ENCODE results near the gene HS3ST6. TPM values are rescaled to one million over a fixed set of nuclear protein-coding genes. Genes with fewer than 3 reads are reported as not detected.

HS3ST6 gene
- polyA plus RNA-seq, 1 experiment = not detected

GRCh38 chr16:1874854-1875253, 43.4 kb downstream of the HS3ST6 start:
- ChIA-PET POLR2A (no interaction called here), CTCF (interaction anchor here (2.1 kb wide), 1 partner anchor 54 kb away, joined by 11 read pairs; no protein-coding TSS in a partner anchor)
- H3K27me3 ChIP-seq (ENCODE audit: control insufficient read depth, insufficient read depth, low read length) = peaks cover 4% of the 10 kb centered on the region
- no peak overlapping the region for H3K4me3 ChIP-seq (ENCODE audit: low read depth, low read length)
- DNase-seq (ENCODE audit: low read depth) = no peak
- no peak for TF ChIP-seq CTCF (IDR thresholded peaks at IDR 0.05; ENCODE audit: insufficient read depth, low read depth, low read length)
- H3K36me3 ChIP-seq (ENCODE audit: control insufficient read depth, insufficient read depth, low read length) = no peaks in the 10 kb centered on the region

- CTCF ChIA-PET = interaction anchor here (3.4 kb wide), 1 partner anchor 57 kb away, joined by 17 read pairs; no protein-coding TSS in a partner anchor
- no peaks in the 10 kb centered on the region for H3K36me3 ChIP-seq (ENCODE audit: control insufficient read depth, insufficient read depth, low read length)
- TF ChIP-seq CTCF (IDR thresholded peaks at IDR 0.05; ENCODE audit: insufficient read depth, low read depth, low read length) = no peak
- H3K27me3 ChIP-seq (ENCODE audit: control insufficient read depth, insufficient read depth, low read length) = peaks cover 2% of the 10 kb centered on the region; the same call in 1 of the 2 replicates
- DNase-seq (ENCODE audit: low read depth) = no peak
- peak within 1 kb of the TSS; percentile 18 for H3K4me3 ChIP-seq (ENCODE audit: low read depth, low read length)
- POLR2A ChIA-PET = no interaction called here
Observed at GRCh38 chr16:1871974-1872635, 46.1 kb downstream of the HS3ST6 start, which contains the start of gene MEIOB. Gene MEIOB (minus strand): TSS chr16:1872164. CDS start chr16:1868175, 3,989 bp downstream.

DNA sequence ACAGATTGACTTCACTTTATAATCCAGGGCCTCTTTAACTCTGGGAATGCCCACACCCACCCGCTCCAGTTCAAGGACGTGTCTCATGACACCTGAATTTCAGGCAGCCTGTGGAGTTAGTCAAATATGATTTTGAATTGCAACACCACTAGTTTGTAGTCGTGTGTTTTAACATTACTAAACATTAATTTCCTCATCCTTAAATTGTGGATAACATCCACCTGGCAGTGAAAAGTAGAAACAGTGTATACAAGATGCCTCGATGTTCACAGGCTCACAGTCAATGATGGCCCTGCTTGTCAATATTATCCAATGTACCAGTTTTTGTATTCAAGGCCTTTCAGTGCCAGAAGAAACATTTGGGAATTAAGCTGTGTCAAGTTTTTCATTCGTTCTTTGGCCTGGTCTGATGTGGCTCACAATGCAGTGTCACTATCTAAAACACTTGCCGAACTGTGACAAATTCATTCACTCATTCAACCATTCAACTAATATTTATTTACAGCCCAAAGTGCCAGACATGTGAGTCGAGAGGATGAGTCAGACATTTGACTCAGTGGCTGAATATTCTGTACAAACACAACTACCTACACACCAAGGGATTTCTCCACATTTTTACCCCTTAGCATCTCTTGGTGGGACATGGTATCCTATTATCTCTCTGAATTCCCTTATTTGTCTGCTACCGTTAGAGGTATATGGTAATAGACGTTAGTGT, 47.7 kb downstream of the HS3ST6 start:
- CTCF ChIA-PET = interaction anchor here (3.4 kb wide), 1 partner anchor 59 kb away, joined by 17 read pairs; no protein-coding TSS in a partner anchor
- peaks cover 2% of the 10 kb centered on the region; the same call in 1 of the 2 replicates for H3K27me3 ChIP-seq (ENCODE audit: control insufficient read depth, insufficient read depth, low read length)
- POLR2A ChIA-PET = interaction anchor here (0.6 to 0.7 kb wide), 2 partner anchors 8 to 152 kb away, joined by 3 to 22 read pairs; no protein-coding TSS in a partner anchor
- DNase-seq (ENCODE audit: low read depth) = no peak
- no peak overlapping the region for H3K4me3 ChIP-seq (ENCODE audit: low read depth, low read length)
- no peak for TF ChIP-seq CTCF (IDR thresholded peaks at IDR 0.05; ENCODE audit: insufficient read depth, low read depth, low read length)
- H3K36me3 ChIP-seq (ENCODE audit: control insufficient read depth, insufficient read depth, low read length) = no peaks in the 10 kb centered on the region

DNA sequence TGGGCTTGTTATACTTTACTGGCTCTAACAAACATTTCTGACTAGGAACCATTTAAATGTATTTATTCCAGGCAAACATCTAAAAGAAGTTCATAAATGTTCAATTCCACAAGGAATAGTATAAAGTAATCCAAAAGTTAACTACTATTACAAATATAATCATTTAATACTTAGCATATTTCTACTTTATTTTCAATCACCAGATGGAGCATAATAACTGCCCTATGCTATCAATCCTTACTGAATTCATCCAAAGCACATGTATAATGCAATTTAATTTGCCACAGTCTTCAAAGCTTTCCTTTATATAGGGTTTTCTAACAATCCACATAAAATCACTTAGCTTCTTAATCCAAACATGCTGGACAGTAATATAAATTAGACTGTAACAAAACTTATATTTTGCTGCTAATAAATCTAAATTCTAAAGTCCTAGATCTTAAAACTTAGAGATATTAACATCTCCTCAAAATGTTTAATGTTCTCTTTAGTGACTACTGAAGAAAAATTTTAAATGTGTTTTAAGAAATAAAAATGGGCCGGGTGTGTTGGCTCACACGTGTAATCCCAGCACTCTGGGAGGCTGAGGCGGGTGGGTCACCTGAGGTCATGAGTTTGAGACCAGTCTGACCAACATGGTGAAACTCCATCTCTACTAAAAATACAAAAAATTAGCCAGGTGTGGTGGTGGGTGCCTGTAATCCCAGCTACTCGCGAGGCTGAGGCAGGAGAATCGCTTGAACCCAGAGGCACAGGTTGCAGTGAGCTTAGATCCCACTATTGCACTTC, 52.1 kb downstream of the HS3ST6 start:
- no peak for TF ChIP-seq CTCF (IDR thresholded peaks at IDR 0.05; ENCODE audit: insufficient read depth, low read depth, low read length)
- ChIA-PET CTCF (interaction anchor here (1.9 to 3.8 kb wide), 3 partner anchors 57 to 138 kb away, joined by 6 to 23 read pairs (median 10); no protein-coding TSS in a partner anchor), POLR2A (no interaction called here)
- DNase-seq (ENCODE audit: low read depth) = no peak
- H3K27me3 ChIP-seq (ENCODE audit: control insufficient read depth, insufficient read depth, low read length) = no peaks in the 10 kb centered on the region; the same call in 1 of the 2 replicates
- no peak overlapping the region for H3K4me3 ChIP-seq (ENCODE audit: low read depth, low read length)
- no peaks in the 10 kb centered on the region for H3K36me3 ChIP-seq (ENCODE audit: control insufficient read depth, insufficient read depth, low read length)

Data from BJ (cell line).